ENCODE measurements around the gene PKHD1. TPM values are rescaled to one million over a fixed set of nuclear protein-coding genes. Genes with fewer than 3 reads are reported as not detected.

The PKHD1 gene
- total RNA-seq, 4 donors from 2014 or later = 0.09 to 0.83 (median 0.29) TPM; not detected in 1

GRCh38 chr6:52076791-52077179 lies 10.6 kb downstream of the PKHD1 start:
- no peaks in the 10 kb centered on the region for H3K36me3 ChIP-seq
- H3K4me3 ChIP-seq = no peak overlapping the region
- H3K9me3 ChIP-seq = no peaks in the 10 kb centered on the region
- intact Hi-C loops (cut with DNase I; ENCODE audit: low total_unique reads) = no loop called here
- peaks cover 0 to 7% of the 10 kb centered on the region in 2 donors for H3K27me3 ChIP-seq
- H3K27ac ChIP-seq = no peak overlapping the region
- no peaks in the 10 kb centered on the region for H3K4me1 ChIP-seq
- no peak for TF ChIP-seq POLR2A (IDR thresholded peaks at IDR 0.05)
- TF ChIP-seq CTCF (IDR thresholded peaks at IDR 0.05) = no peak
- DNase-seq = no peak

- no peak overlapping the region for H3K27ac ChIP-seq
- TF ChIP-seq CTCF (IDR thresholded peaks at IDR 0.05) (no peak), POLR2A (IDR thresholded peaks at IDR 0.05) (no peak)
- no peaks in the 10 kb centered on the region for H3K36me3 ChIP-seq
Observed at GRCh38 chr6:52074716-52075115, 12.7 kb downstream of the PKHD1 start.

GRCh38 chr6:52074155-52074554 lies 13.3 kb downstream of the PKHD1 start:
- no peaks in the 10 kb centered on the region for H3K27me3 ChIP-seq
- no peaks in the 10 kb centered on the region for H3K4me1 ChIP-seq
- TF ChIP-seq POLR2A (IDR thresholded peaks at IDR 0.05) (no peak), CTCF (IDR thresholded peaks at IDR 0.05) (no peak)
- H3K4me3 ChIP-seq = no peak overlapping the region
- no peak for DNase-seq
- H3K9me3 ChIP-seq = no peaks in the 10 kb centered on the region
- intact Hi-C loops (cut with DNase I; ENCODE audit: low total_unique reads) = no loop called here
- H3K27ac ChIP-seq = no peak overlapping the region
- H3K36me3 ChIP-seq = no peaks in the 10 kb centered on the region

More at GRCh38 chr6:52074716-52075115, 12.7 kb downstream of the PKHD1 start:
- no peaks in the 10 kb centered on the region for H3K27me3 ChIP-seq
- H3K4me3 ChIP-seq = no peak overlapping the region
- no peaks in the 10 kb centered on the region for H3K4me1 ChIP-seq
- intact Hi-C loops (cut with DNase I; ENCODE audit: low total_unique reads) = no loop called here
- no peaks in the 10 kb centered on the region for H3K9me3 ChIP-seq
- DNase-seq = no peak

GRCh38 chr6:52065621-52066020 lies 21.8 kb downstream of the PKHD1 start:
- DNase-seq = no peak
- TF ChIP-seq POLR2A (IDR thresholded peaks at IDR 0.05) (no peak), CTCF (IDR thresholded peaks at IDR 0.05) (no peak)
- intact Hi-C loops (cut with DNase I; ENCODE audit: low total_unique reads) = no loop called here
- Histone ChIP-seq H3K27me3 (no peaks in the 10 kb centered on the region), H3K27ac (no peak overlapping the region), H3K4me1 (no peaks in the 10 kb centered on the region), H3K9me3 (no peaks in the 10 kb centered on the region), H3K36me3 (no peaks in the 10 kb centered on the region), H3K4me3 (no peak overlapping the region)

GRCh38 chr6:52063584-52064344 lies 23.6 kb downstream of the PKHD1 start:
- TF ChIP-seq CTCF (IDR thresholded peaks at IDR 0.05) (peak in 3 of 4 experiments; percentile 6 to 19 (median 12)), POLR2A (IDR thresholded peaks at IDR 0.05) (no peak)
- Histone ChIP-seq H3K9me3 (no peaks in the 10 kb centered on the region), H3K27ac (no peak overlapping the region), H3K27me3 (no peaks in the 10 kb centered on the region), H3K4me3 (no peak overlapping the region), H3K4me1 (no peaks in the 10 kb centered on the region), H3K36me3 (no peaks in the 10 kb centered on the region)
- DNase-seq = no peak
- intact Hi-C loops (cut with DNase I; ENCODE audit: low total_unique reads) = no loop called here

Measured in uterus (tissue), 4 donors.